Left forelimb (tissue), 1 donor: ENCODE results near the gene KCNIP1.

ENCODE experiments used
- DNase-seq: peaks from one replicate; pipeline ENCODE4 v3.0.0-alpha.2; 2018; ENCODE audit warnings: low spot score

The KCNIP1 gene

GRCh38 chr5:170781946-170782345 lies 278.1 kb downstream of the KCNIP1 start:
- no peak for DNase-seq

GRCh38 chr5:170782438-170782837 lies 278.6 kb downstream of the KCNIP1 start:
- DNase-seq, result no peak

- DNase-seq, result no peak
Observed at GRCh38 chr5:170783498-170784247, 279.9 kb downstream of the KCNIP1 start, which contains the start of gene GABRP. GABRP (plus strand) TSS chr5:170783725; CDS start chr5:170788616, 4,891 bp downstream.

DNA sequence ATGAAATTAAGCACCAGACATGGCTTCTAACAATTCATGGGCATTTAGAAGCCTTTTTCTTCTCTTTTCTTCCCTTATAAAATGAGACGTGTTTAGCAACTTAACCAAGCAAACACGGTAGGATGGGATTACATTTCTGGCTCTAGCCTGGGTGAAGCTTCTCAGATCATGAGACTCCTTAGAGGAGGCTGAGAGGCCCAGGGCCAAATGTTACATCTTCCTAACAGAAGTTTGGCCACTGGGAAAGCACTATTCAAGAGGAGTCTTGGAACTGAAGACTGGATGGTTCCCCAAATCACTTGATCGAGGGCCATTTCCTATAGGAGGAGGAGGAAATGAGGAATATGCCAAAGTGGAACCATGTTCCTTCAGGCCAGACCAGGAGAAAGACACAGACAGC lies 281.6 kb downstream of the KCNIP1 start:
- no peak for DNase-seq
